ENCODE results near the gene ZC3H4. TPM values are rescaled to one million over a fixed set of nuclear protein-coding genes. Genes with fewer than 3 reads are reported as not detected.

Gene ZC3H4
- total RNA-seq, 2 experiments from 2014 or later, result 99.5 to 115 TPM

DNA sequence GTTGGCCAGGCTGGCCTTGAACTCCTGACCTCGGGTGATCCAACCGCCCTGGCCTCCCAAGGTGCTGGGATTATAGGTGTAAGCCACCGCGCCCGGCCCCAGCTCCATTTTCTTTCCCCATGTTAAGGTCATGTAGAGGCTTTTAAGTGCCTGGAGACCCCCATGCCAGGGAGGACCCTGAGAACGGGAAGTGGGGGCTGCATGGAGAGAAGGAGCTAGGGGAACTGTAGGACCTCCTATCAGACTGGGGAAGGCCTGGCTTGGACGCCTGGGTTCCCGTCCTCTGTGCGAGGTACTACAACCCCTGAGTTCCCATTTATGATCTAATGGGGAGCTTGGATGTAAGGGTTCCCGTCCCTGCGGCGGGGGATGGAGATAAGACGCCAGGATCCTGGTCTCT is 94.7 kb downstream of the ZC3H4 start:
- CTCF ChIA-PET, result interaction anchor here (0.9 to 1.2 kb wide), 3 partner anchors 16 to 178 kb away, joined by 3 to 4 read pairs (median 4); no protein-coding TSS in a partner anchor
- Mint-ChIP-seq H3K27ac (no peak overlapping the region), H3K4me1 (peaks cover 6% of the 10 kb centered on the region), H3K27me3 (peaks cover 43% of the 10 kb centered on the region), H3K36me3 (ENCODE audit: low read depth) (no peaks in the 10 kb centered on the region), H3K9me3 (no peaks in the 10 kb centered on the region), H3K4me3 (no peak overlapping the region)
- POLR2A ChIA-PET, result no interaction called here
- no peak for DNase-seq

Other genes with a start within 250 kb of the ZC3H4 start
- gene NPAS1, start 93.9 kb downstream of the ZC3H4 start, total RNA-seq, result not detected
- gene TMEM160, start 65.2 kb downstream of the ZC3H4 start, total RNA-seq, result 10 to 100 TPM; 41.6 to 56.6 TPM
- gene SAE1, start 17.1 kb upstream of the ZC3H4 start, total RNA-seq, result 100 to 1,000 TPM; 162 to 168 TPM
- 10 to 100 TPM; 12.8 to 19.0 TPM for gene BBC3, start 117.4 kb upstream of the ZC3H4 start, total RNA-seq
- gene CCDC9, start 142.7 kb upstream of the ZC3H4 start, total RNA-seq, result 10 to 100 TPM; 20.4 to 24.1 TPM
- gene INAFM1, start 161.1 kb upstream of the ZC3H4 start, total RNA-seq, result 10 to 100 TPM; 12.8 to 14.9 TPM
- 1 to 10 TPM; 1.0 to 1.2 TPM for gene C5AR1, start 196.1 kb upstream of the ZC3H4 start, total RNA-seq
- under 1 TPM; 0.25 to 0.37 TPM for gene C5AR2, start 218.4 kb upstream of the ZC3H4 start, total RNA-seq
- gene DHX34, start 235.5 kb upstream of the ZC3H4 start, total RNA-seq, result 10 to 100 TPM; 13.0 TPM